ENCODE results near the gene MMS22L. TPM values are rescaled to one million over a fixed set of nuclear protein-coding genes. Genes with fewer than 3 reads are reported as not detected.

The MMS22L gene
- polyA plus RNA-seq, 3 donors, result 1.6 to 3.4 (median 2.1) TPM

GRCh38 chr6:97145691-97146090 is 137.3 kb downstream of the MMS22L start:
- TF ChIP-seq CTCF (IDR thresholded peaks at IDR 0.05), result no peak
- Histone ChIP-seq H3K4me3 (replicated peaks in 1 of 3; ENCODE audit: low read depth in 2 of 3, low read length in 3 of 3) (no peak overlapping the region), H3K4me1 (ENCODE audit: control insufficient read depth in 1 of 2, insufficient read depth in 2 of 2, low read length in 2 of 2) (no peaks in the 10 kb centered on the region), H3K9ac (ENCODE audit: insufficient read depth, low read length, poor library complexity, severe bottlenecking) (no peak overlapping the region), H3K27ac (ENCODE audit: low read depth in 1 of 2, low read length in 2 of 2) (no peak overlapping the region), H3K4me2 (replicated peaks; ENCODE audit: extremely low read depth, low read length, poor library complexity, severe bottlenecking) (no peak overlapping the region), H3K9me3 (replicated peaks in 1 of 2; ENCODE audit: control insufficient read depth in 1 of 2, insufficient read depth in 1 of 2, low read length in 2 of 2) (no peaks in the 10 kb centered on the region), H2AFZ (ENCODE audit: insufficient read depth, low read depth, low read length, poor library complexity, severe bottlenecking) (no peak overlapping the region), H3K27me3 (ENCODE audit: control insufficient read depth in 2 of 2, insufficient read depth in 2 of 2, low read length in 2 of 2) (no peaks in the 10 kb centered on the region), H3K79me2 (ENCODE audit: insufficient read depth, low read length) (no peaks in the 10 kb centered on the region), H4K20me1 (ENCODE audit: insufficient read depth, low read length) (no peaks in the 10 kb centered on the region), H3K36me3 (replicated peaks in 1 of 2; ENCODE audit: control insufficient read depth in 1 of 2, insufficient read depth in 2 of 2, low read length in 2 of 2) (peaks cover 11 to 30% of the 10 kb centered on the region in 2 donors)
- Mint-ChIP-seq H3K4me3 (no peak overlapping the region), H3K27me3 (ENCODE audit: low read depth in 3 of 3) (no peaks in the 10 kb centered on the region), H3K27ac (no peak overlapping the region), H3K4me1 (no peaks in the 10 kb centered on the region), H3K36me3 (peaks cover 22 to 31% of the 10 kb centered on the region in 2 donors), H3K9me3 (no peaks in the 10 kb centered on the region)
- intact Hi-C loops (cut with micrococcal nuclease), result no loop called here
- DNase-seq, result no peak
- no CpG with 5 or more reads among the region's 1 CpG for WGBS (ENCODE audit: insufficient coverage)

- no peak overlapping the region for H3K9ac ChIP-seq (ENCODE audit: insufficient read depth, low read length, poor library complexity, severe bottlenecking)
- H3K27ac ChIP-seq (ENCODE audit: low read depth in 1 of 2, low read length in 2 of 2), result no peak overlapping the region
- Mint-ChIP-seq H3K27ac (no peak overlapping the region), H3K4me1 (no peaks in the 10 kb centered on the region), H3K36me3 (peaks cover 5 to 12% of the 10 kb centered on the region in 2 donors), H3K4me3 (no peak overlapping the region), H3K27me3 (ENCODE audit: low read depth in 3 of 3) (no peaks in the 10 kb centered on the region), H3K9me3 (peaks cover 0 to 1% (median 0%) of the 10 kb centered on the region in 7 donors)
- no peaks in the 10 kb centered on the region for H4K20me1 ChIP-seq (ENCODE audit: insufficient read depth, low read length)
- intact Hi-C loops (cut with micrococcal nuclease), result no loop called here
- peaks cover 0 to 4% of the 10 kb centered on the region in 2 donors for H3K36me3 ChIP-seq (replicated peaks in 1 of 2; ENCODE audit: control insufficient read depth in 1 of 2, insufficient read depth in 2 of 2, low read length in 2 of 2)
- no peak overlapping the region for H3K4me3 ChIP-seq (replicated peaks in 1 of 3; ENCODE audit: low read depth in 2 of 3, low read length in 3 of 3)
- H3K27me3 ChIP-seq (ENCODE audit: control insufficient read depth in 2 of 2, insufficient read depth in 2 of 2, low read length in 2 of 2), result no peaks in the 10 kb centered on the region
- H3K9me3 ChIP-seq (replicated peaks in 1 of 2; ENCODE audit: control insufficient read depth in 1 of 2, insufficient read depth in 1 of 2, low read length in 2 of 2), result no peaks in the 10 kb centered on the region
- H3K4me1 ChIP-seq (ENCODE audit: control insufficient read depth in 1 of 2, insufficient read depth in 2 of 2, low read length in 2 of 2), result no peaks in the 10 kb centered on the region
- no peak overlapping the region for H2AFZ ChIP-seq (ENCODE audit: insufficient read depth, low read depth, low read length, poor library complexity, severe bottlenecking)
- no peak for TF ChIP-seq CTCF (IDR thresholded peaks at IDR 0.05)
- DNase-seq, result no peak
- no peaks in the 10 kb centered on the region for H3K79me2 ChIP-seq (ENCODE audit: insufficient read depth, low read length)
- H3K4me2 ChIP-seq (replicated peaks; ENCODE audit: extremely low read depth, low read length, poor library complexity, severe bottlenecking), result no peak overlapping the region
Observed at GRCh38 chr6:97141756-97142155, 141.3 kb downstream of the MMS22L start.
